ENCODE data around the gene INSIG1.

- TF ChIP-seq CTCF (IDR thresholded peaks at IDR 0.05; ENCODE audit: extremely low read depth in 1 of 2, insufficient read depth in 1 of 2, low read depth in 1 of 2, low read length in 2 of 2), result no peak
- TF ChIP-seq FOS (IDR thresholded peaks at IDR 0.05; ENCODE audit: borderline replicate concordance, insufficient read depth, low read length), result no peak
- no peak for TF ChIP-seq EZH2 (IDR thresholded peaks at IDR 0.05; ENCODE audit: borderline replicate concordance, low read depth, low read length, severe bottlenecking)
- no peak for TF ChIP-seq MYC (IDR thresholded peaks at IDR 0.05; ENCODE audit: low read depth, low read length)
- TF ChIP-seq POLR2A (IDR thresholded peaks at IDR 0.05; ENCODE audit: low read depth, low read length), result no peak
- TF ChIP-seq POLR2AphosphoS5 (IDR thresholded peaks at IDR 0.05; ENCODE audit: insufficient read depth, low read depth, low read length), result no peak
- no peak for TF ChIP-seq MAX (IDR thresholded peaks at IDR 0.05; ENCODE audit: insufficient read depth, insufficient read length)
These were observed 43.8 kb downstream of the INSIG1 start for GRCh38 chr7:155341463-155341983.
